ENCODE measurements around the gene F10.
"Not testable (repeated sequence)": the region's sequence is repeated elsewhere in the genome, so short reads cannot be mapped to it uniquely, and the experiment has no call there.

The F10 gene

GRCh38 chr13:113155201-113155600 lies 32.6 kb downstream of the F10 start:
- DNase-seq = no peak

- DNase-seq = no peak
Measured at GRCh38 chr13:113155982-113156655, 33.5 kb downstream of the F10 start.

- DNase-seq = no peak
Measured at GRCh38 chr13:113157206-113157928, 34.8 kb downstream of the F10 start.

- DNase-seq = no peak
Measured at GRCh38 chr13:113157929-113158747, 35.5 kb downstream of the F10 start, which contains the start of gene PROZ. Gene PROZ, plus strand, starts transcription at chr13:113158648. Its CDS starts 13 bp downstream, at chr13:113158661.

- no peak for DNase-seq
Measured at GRCh38 chr13:113158946-113159345, 36.3 kb downstream of the F10 start.

GRCh38 chr13:113159701-113160100 lies 37.1 kb downstream of the F10 start:
- DNase-seq = no peak

GRCh38 chr13:113160983-113161382 lies 38.4 kb downstream of the F10 start:
- no peak for DNase-seq

GRCh38 chr13:113161433-113161832 lies 38.8 kb downstream of the F10 start:
- DNase-seq = no peak

- DNase-seq = not testable (repeated sequence)
Measured at GRCh38 chr13:113161975-113162374, 39.4 kb downstream of the F10 start.

- no peak for DNase-seq
Measured at GRCh38 chr13:113162783-113163685, 40.4 kb downstream of the F10 start.

- DNase-seq = no peak
Measured at GRCh38 chr13:113164492-113164891, 41.9 kb downstream of the F10 start.

- no peak for DNase-seq
Measured at GRCh38 chr13:113166266-113166665, 43.7 kb downstream of the F10 start.

- no peak for DNase-seq
Measured at GRCh38 chr13:113166681-113167080, 44.1 kb downstream of the F10 start.

GRCh38 chr13:113167155-113167554 lies 44.6 kb downstream of the F10 start:
- DNase-seq = no peak

- DNase-seq = no peak
Measured at GRCh38 chr13:113167575-113167974, 45.0 kb downstream of the F10 start.

GRCh38 chr13:113168211-113168610 lies 45.6 kb downstream of the F10 start:
- no peak for DNase-seq

GRCh38 chr13:113169277-113170272 lies 47.0 kb downstream of the F10 start:
- no peak for DNase-seq

GRCh38 chr13:113170511-113170910 lies 47.9 kb downstream of the F10 start:
- DNase-seq = no peak

GRCh38 chr13:113171250-113172125 lies 48.9 kb downstream of the F10 start:
- DNase-seq = no peak

- no peak for DNase-seq
Measured at GRCh38 chr13:113172419-113172926, 49.9 kb downstream of the F10 start.
